Measurements from ENCODE around the gene HBEGF. TPM values are rescaled to one million over a fixed set of nuclear protein-coding genes. Genes with fewer than 3 reads are reported as not detected.

The HBEGF gene
- total and polyA plus RNA-seq, 2 experiments from 2014 or later = 2.2 to 2.9 TPM

DNA sequence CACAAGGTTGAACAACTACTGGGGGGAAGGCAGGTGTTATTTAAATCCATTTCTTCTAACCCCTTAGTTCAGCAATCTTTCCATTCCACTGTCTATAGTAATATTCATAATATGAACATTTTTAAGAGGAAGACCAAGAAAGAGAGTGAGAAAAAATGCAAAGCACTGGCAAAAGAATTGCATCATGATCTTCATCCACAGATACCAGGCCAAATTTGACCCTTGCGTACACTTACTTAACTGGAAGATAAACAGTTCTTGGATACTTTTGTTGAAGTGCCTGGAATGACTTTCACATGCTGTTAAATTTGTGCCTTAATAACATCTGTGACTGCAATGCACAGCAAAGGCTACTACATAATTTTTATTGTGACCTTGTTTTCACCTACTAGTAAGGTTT, 45.3 kb downstream of the HBEGF start (continued):
- TF ChIP-seq, protein P1, sequence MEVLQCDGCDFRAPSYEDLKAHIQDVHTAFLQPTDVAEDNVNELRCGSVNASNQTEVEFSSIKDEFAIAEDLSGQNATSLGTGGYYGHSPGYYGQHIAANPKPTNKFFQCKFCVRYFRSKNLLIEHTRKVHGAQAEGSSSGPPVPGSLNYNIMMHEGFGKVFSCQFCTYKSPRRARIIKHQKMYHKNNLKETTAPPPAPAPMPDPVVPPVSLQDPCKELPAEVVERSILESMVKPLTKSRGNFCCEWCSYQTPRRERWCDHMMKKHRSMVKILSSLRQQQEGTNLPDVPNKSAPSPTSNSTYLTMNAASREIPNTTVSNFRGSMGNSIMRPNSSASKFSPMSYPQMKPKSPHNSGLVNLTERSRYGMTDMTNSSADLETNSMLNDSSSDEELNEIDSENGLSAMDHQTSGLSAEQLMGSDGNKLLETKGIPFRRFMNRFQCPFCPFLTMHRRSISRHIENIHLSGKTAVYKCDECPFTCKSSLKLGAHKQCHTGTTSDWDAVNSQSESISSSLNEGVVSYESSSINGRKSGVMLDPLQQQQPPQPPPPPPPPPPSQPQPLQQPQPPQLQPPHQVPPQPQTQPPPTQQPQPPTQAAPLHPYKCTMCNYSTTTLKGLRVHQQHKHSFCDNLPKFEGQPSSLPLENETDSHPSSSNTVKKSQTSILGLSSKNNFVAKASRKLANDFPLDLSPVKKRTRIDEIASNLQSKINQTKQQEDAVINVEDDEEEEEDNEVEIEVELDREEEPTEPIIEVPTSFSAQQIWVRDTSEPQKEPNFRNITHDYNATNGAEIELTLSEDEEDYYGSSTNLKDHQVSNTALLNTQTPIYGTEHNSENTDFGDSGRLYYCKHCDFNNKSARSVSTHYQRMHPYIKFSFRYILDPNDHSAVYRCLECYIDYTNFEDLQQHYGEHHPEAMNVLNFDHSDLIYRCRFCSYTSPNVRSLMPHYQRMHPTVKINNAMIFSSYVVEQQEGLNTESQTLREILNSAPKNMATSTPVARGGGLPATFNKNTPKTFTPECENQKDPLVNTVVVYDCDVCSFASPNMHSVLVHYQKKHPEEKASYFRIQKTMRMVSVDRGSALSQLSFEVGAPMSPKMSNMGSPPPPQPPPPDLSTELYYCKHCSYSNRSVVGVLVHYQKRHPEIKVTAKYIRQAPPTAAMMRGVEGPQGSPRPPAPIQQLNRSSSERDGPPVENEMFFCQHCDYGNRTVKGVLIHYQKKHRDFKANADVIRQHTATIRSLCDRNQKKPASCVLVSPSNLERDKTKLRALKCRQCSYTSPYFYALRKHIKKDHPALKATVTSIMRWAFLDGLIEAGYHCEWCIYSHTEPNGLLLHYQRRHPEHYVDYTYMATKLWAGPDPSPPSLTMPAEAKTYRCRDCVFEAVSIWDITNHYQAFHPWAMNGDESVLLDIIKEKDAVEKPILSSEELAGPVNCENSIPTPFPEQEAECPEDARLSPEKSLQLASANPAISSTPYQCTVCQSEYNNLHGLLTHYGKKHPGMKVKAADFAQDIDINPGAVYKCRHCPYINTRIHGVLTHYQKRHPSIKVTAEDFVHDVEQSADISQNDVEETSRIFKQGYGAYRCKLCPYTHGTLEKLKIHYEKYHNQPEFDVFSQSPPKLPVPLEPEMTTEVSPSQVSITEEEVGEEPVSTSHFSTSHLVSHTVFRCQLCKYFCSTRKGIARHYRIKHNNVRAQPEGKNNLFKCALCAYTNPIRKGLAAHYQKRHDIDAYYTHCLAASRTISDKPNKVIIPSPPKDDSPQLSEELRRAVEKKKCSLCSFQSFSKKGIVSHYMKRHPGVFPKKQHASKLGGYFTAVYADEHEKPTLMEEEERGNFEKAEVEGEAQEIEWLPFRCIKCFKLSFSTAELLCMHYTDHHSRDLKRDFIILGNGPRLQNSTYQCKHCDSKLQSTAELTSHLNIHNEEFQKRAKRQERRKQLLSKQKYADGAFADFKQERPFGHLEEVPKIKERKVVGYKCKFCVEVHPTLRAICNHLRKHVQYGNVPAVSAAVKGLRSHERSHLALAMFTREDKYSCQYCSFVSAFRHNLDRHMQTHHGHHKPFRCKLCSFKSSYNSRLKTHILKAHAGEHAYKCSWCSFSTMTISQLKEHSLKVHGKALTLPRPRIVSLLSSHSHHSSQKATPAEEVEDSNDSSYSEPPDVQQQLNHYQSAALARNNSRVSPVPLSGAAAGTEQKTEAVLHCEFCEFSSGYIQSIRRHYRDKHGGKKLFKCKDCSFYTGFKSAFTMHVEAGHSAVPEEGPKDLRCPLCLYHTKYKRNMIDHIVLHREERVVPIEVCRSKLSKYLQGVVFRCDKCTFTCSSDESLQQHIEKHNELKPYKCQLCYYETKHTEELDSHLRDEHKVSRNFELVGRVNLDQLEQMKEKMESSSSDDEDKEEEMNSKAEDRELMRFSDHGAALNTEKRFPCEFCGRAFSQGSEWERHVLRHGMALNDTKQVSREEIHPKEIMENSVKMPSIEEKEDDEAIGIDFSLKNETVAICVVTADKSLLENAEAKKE (CRISPR knock-in tag; IDR thresholded peaks at IDR 0.05) = no peak
- TF ChIP-seq, protein P2, sequence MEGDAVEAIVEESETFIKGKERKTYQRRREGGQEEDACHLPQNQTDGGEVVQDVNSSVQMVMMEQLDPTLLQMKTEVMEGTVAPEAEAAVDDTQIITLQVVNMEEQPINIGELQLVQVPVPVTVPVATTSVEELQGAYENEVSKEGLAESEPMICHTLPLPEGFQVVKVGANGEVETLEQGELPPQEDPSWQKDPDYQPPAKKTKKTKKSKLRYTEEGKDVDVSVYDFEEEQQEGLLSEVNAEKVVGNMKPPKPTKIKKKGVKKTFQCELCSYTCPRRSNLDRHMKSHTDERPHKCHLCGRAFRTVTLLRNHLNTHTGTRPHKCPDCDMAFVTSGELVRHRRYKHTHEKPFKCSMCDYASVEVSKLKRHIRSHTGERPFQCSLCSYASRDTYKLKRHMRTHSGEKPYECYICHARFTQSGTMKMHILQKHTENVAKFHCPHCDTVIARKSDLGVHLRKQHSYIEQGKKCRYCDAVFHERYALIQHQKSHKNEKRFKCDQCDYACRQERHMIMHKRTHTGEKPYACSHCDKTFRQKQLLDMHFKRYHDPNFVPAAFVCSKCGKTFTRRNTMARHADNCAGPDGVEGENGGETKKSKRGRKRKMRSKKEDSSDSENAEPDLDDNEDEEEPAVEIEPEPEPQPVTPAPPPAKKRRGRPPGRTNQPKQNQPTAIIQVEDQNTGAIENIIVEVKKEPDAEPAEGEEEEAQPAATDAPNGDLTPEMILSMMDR (conservative IDR thresholded peaks at IDR 0.05; ENCODE audit: low read depth in 2 of 2) = no peak
- TF ChIP-seq ZNF114 (CRISPR knock-in tag; IDR thresholded peaks at IDR 0.05) (no peak), CREB1 (CRISPR knock-in tag; IDR thresholded peaks at IDR 0.05; ENCODE audit: low read depth) (no peak), NANOG (IDR thresholded peaks at IDR 0.05; ENCODE audit: borderline replicate concordance) (no peak), STAT1 (IDR thresholded peaks at IDR 0.05; ENCODE audit: unreplicated experiment) (no peak)

DNA sequence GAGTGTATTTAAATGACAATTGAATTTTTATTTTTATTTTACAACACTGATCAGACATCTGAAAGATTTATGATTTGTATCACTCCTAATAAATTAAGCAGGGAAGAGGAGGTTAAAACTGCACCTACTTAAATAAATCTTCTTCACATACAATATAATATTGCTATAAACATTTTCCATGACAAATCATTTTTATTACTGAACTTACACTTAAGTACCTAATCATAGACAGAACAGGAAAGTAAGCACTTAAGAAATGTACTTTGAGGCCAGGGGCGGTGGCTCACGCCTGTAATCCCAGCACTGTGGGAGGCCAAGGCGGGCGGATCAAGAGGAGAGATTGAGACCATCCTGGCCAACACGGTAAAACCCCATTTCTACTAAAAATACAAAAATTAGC, 47.3 kb downstream of the HBEGF start:
- no peak overlapping the region for H3K4me3 ChIP-seq
- H3K9me2 ChIP-seq (ENCODE audit: insufficient read depth) = no peaks in the 10 kb centered on the region
- DNase-seq (ENCODE audit: low spot score) (no peak), ATAC-seq (no peak)
- H3K27me3 Mint-ChIP-seq (ENCODE audit: insufficient read depth, low read depth, poor library complexity) = no peaks in the 10 kb centered on the region
- peaks cover 20% of the 10 kb centered on the region for H3K4me1 ChIP-seq (ENCODE audit: insufficient read depth)
- no peak overlapping the region for H3K27ac Mint-ChIP-seq
- no peak overlapping the region for H3K4me3 Mint-ChIP-seq
- 0 out of 2 replicates have a peak, but pooled peaks cover 4% of the 10 kb centered on the region for H3K36me3 ChIP-seq (ENCODE audit: insufficient read depth)
- no peaks in the 10 kb centered on the region for H3K9me3 Mint-ChIP-seq
- no peak overlapping the region for H3K27ac ChIP-seq (ENCODE audit: low read depth)
- H3K27me3 ChIP-seq (ENCODE audit: insufficient read depth) = no peaks in the 10 kb centered on the region
- H2AFZ ChIP-seq = no peak overlapping the region
- no peak overlapping the region for H3K4me2 ChIP-seq
- H3K36me3 Mint-ChIP-seq (ENCODE audit: low read depth) = peaks cover 10% of the 10 kb centered on the region; the same call in 2 of the 3 replicates
- H3K79me2 ChIP-seq (replicated peaks; ENCODE audit: insufficient read depth) = peaks cover 85% of the 10 kb centered on the region
- H3K4me1 Mint-ChIP-seq = peaks cover 4% of the 10 kb centered on the region; the same call in 2 of the 3 replicates
- no peaks in the 10 kb centered on the region for H3F3A ChIP-seq (replicated peaks; ENCODE audit: low read depth)
- peaks cover 6% of the 10 kb centered on the region for H4K20me1 ChIP-seq (replicated peaks; ENCODE audit: insufficient read depth)
- TF ChIP-seq NANOG (IDR thresholded peaks at IDR 0.05; ENCODE audit: borderline replicate concordance) = no peak
- TF ChIP-seq STAT1 (IDR thresholded peaks at IDR 0.05; ENCODE audit: unreplicated experiment) = no peak
- TF ChIP-seq EZH2phosphoT487 (IDR thresholded peaks at IDR 0.05; ENCODE audit: unreplicated experiment) = no peak
- TF ChIP-seq, protein P3, sequence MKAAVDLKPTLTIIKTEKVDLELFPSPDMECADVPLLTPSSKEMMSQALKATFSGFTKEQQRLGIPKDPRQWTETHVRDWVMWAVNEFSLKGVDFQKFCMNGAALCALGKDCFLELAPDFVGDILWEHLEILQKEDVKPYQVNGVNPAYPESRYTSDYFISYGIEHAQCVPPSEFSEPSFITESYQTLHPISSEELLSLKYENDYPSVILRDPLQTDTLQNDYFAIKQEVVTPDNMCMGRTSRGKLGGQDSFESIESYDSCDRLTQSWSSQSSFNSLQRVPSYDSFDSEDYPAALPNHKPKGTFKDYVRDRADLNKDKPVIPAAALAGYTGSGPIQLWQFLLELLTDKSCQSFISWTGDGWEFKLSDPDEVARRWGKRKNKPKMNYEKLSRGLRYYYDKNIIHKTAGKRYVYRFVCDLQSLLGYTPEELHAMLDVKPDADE (IDR thresholded peaks at IDR 0.05) = no peak
- TF ChIP-seq, protein P4, sequence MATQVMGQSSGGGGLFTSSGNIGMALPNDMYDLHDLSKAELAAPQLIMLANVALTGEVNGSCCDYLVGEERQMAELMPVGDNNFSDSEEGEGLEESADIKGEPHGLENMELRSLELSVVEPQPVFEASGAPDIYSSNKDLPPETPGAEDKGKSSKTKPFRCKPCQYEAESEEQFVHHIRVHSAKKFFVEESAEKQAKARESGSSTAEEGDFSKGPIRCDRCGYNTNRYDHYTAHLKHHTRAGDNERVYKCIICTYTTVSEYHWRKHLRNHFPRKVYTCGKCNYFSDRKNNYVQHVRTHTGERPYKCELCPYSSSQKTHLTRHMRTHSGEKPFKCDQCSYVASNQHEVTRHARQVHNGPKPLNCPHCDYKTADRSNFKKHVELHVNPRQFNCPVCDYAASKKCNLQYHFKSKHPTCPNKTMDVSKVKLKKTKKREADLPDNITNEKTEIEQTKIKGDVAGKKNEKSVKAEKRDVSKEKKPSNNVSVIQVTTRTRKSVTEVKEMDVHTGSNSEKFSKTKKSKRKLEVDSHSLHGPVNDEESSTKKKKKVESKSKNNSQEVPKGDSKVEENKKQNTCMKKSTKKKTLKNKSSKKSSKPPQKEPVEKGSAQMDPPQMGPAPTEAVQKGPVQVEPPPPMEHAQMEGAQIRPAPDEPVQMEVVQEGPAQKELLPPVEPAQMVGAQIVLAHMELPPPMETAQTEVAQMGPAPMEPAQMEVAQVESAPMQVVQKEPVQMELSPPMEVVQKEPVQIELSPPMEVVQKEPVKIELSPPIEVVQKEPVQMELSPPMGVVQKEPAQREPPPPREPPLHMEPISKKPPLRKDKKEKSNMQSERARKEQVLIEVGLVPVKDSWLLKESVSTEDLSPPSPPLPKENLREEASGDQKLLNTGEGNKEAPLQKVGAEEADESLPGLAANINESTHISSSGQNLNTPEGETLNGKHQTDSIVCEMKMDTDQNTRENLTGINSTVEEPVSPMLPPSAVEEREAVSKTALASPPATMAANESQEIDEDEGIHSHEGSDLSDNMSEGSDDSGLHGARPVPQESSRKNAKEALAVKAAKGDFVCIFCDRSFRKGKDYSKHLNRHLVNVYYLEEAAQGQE (IDR thresholded peaks at IDR 0.05; ENCODE audit: unreplicated experiment) = no peak
- no peak for TF ChIP-seq ZNF331 (CRISPR knock-in tag; IDR thresholded peaks at IDR 0.05; ENCODE audit: low read depth)
- TF ChIP-seq POLR2AphosphoS5 (IDR thresholded peaks at IDR 0.05; ENCODE audit: low read depth) = no peak
- TF ChIP-seq JUNB (IDR thresholded peaks at IDR 0.05; ENCODE audit: unreplicated experiment) = no peak
- no peak for TF ChIP-seq ZNF114 (CRISPR knock-in tag; IDR thresholded peaks at IDR 0.05)
- no peak for TF ChIP-seq CREB1 (CRISPR knock-in tag; IDR thresholded peaks at IDR 0.05; ENCODE audit: low read depth)

All from GM23338 (cell line).